HUES48 (cell line): ENCODE measurements around the gene FBXW12.

ENCODE experiments used
- H3K27ac ChIP-seq: one replicate; pipeline ENCODE4 v1.7.0; 2013; ENCODE audit warnings: low read depth, low read length, inconsistent platforms
- H3K27me3 ChIP-seq: 2 replicates; pipeline ENCODE4 v1.6.1; 2013; ENCODE audit warnings: mild to moderate bottlenecking, low read length; ENCODE audit not compliant: control insufficient read depth, insufficient read depth
- H3K36me3 ChIP-seq: 2 replicates; pipeline ENCODE4 v1.6.1; 2013; ENCODE audit warnings: low read length; ENCODE audit not compliant: control insufficient read depth, insufficient read depth
- H3K4me1 ChIP-seq: 2 replicates; pipeline ENCODE4 v1.6.1; 2013; ENCODE audit warnings: mild to moderate bottlenecking, low read length; ENCODE audit not compliant: control insufficient read depth, insufficient read depth
- H3K4me3 ChIP-seq: 2 replicates; pipeline ENCODE4 v1.5.1; 2013; ENCODE audit warnings: mild to moderate bottlenecking, low read depth, low read length
- H3K9ac ChIP-seq: 2 replicates; pipeline ENCODE4 v1.6.1; 2013; ENCODE audit warnings: mild to moderate bottlenecking, low read depth, low read length, moderate library complexity
- H3K9me3 ChIP-seq: 2 replicates; pipeline ENCODE4 v1.6.1; 2013; ENCODE audit warnings: low read length; ENCODE audit not compliant: control insufficient read depth, insufficient read depth

Gene FBXW12

GRCh38 chr3:48402907-48403306 is 30.9 kb downstream of the FBXW12 start:
- no peak overlapping the region for H3K9ac ChIP-seq
- H3K36me3 ChIP-seq = peaks cover 64% of the 10 kb centered on the region
- no peak overlapping the region for H3K27ac ChIP-seq

GRCh38 chr3:48403533-48404439 is 31.8 kb downstream of the FBXW12 start:
- Histone ChIP-seq H3K36me3 (peaks cover 72% of the 10 kb centered on the region), H3K27ac (no peak overlapping the region), H3K9ac (no peak overlapping the region)

More at GRCh38 chr3:48402907-48403306, 30.9 kb downstream of the FBXW12 start:
- Histone ChIP-seq H3K9me3 (no peaks in the 10 kb centered on the region), H3K4me3 (no peak overlapping the region), H3K27me3 (no peaks in the 10 kb centered on the region), H3K4me1 (no peaks in the 10 kb centered on the region)

GRCh38 chr3:48404440-48405342 is 32.7 kb downstream of the FBXW12 start:
- H3K36me3 ChIP-seq = peaks cover 81% of the 10 kb centered on the region

More at GRCh38 chr3:48403533-48404439, 31.8 kb downstream of the FBXW12 start:
- Histone ChIP-seq H3K4me3 (no peak overlapping the region), H3K9me3 (no peaks in the 10 kb centered on the region), H3K4me1 (no peaks in the 10 kb centered on the region), H3K27me3 (no peaks in the 10 kb centered on the region)

GRCh38 chr3:48405343-48405881 is 33.4 kb downstream of the FBXW12 start:
- no peaks in the 10 kb centered on the region for H3K4me1 ChIP-seq
- H3K9me3 ChIP-seq = no peaks in the 10 kb centered on the region
- no peak overlapping the region for H3K9ac ChIP-seq
- H3K27me3 ChIP-seq = no peaks in the 10 kb centered on the region
- no peak overlapping the region for H3K4me3 ChIP-seq
- H3K36me3 ChIP-seq = peaks cover 88% of the 10 kb centered on the region
- H3K27ac ChIP-seq = no peak overlapping the region

More at GRCh38 chr3:48404440-48405342, 32.7 kb downstream of the FBXW12 start:
- H3K9ac ChIP-seq = no peak overlapping the region
- no peaks in the 10 kb centered on the region for H3K27me3 ChIP-seq
- H3K4me1 ChIP-seq = no peaks in the 10 kb centered on the region
- no peak overlapping the region for H3K4me3 ChIP-seq
- no peak overlapping the region for H3K27ac ChIP-seq
- H3K9me3 ChIP-seq = no peaks in the 10 kb centered on the region

GRCh38 chr3:48405971-48406370 is 34.0 kb downstream of the FBXW12 start:
- Histone ChIP-seq H3K27ac (no peak overlapping the region), H3K36me3 (peaks cover 93% of the 10 kb centered on the region), H3K9me3 (no peaks in the 10 kb centered on the region), H3K27me3 (no peaks in the 10 kb centered on the region), H3K4me3 (no peak overlapping the region), H3K4me1 (no peaks in the 10 kb centered on the region), H3K9ac (no peak overlapping the region)

GRCh38 chr3:48406443-48407431 is 34.7 kb downstream of the FBXW12 start:
- Histone ChIP-seq H3K4me1 (no peaks in the 10 kb centered on the region), H3K9ac (no peak overlapping the region), H3K27me3 (no peaks in the 10 kb centered on the region), H3K27ac (no peak overlapping the region), H3K4me3 (no peak overlapping the region), H3K9me3 (no peaks in the 10 kb centered on the region), H3K36me3 (peaks cover 98% of the 10 kb centered on the region)

GRCh38 chr3:48407542-48408099 is 35.6 kb downstream of the FBXW12 start:
- Histone ChIP-seq H3K9me3 (no peaks in the 10 kb centered on the region), H3K4me1 (no peaks in the 10 kb centered on the region), H3K4me3 (no peak overlapping the region), H3K27me3 (no peaks in the 10 kb centered on the region), H3K9ac (no peak overlapping the region), H3K27ac (no peak overlapping the region), H3K36me3 (peaks cover 98% of the 10 kb centered on the region)

- Histone ChIP-seq H3K9ac (no peak overlapping the region), H3K4me1 (no peaks in the 10 kb centered on the region), H3K4me3 (no peak overlapping the region), H3K9me3 (no peaks in the 10 kb centered on the region), H3K36me3 (peaks cover 98% of the 10 kb centered on the region), H3K27ac (no peak overlapping the region), H3K27me3 (no peaks in the 10 kb centered on the region)
Measured at GRCh38 chr3:48408823-48409281, 36.8 kb downstream of the FBXW12 start.

- Histone ChIP-seq H3K9ac (no peak overlapping the region), H3K4me1 (no peaks in the 10 kb centered on the region), H3K36me3 (peaks cover 98% of the 10 kb centered on the region), H3K4me3 (no peak overlapping the region), H3K27ac (no peak overlapping the region), H3K27me3 (no peaks in the 10 kb centered on the region), H3K9me3 (no peaks in the 10 kb centered on the region)
Measured at GRCh38 chr3:48409291-48410201, 37.5 kb downstream of the FBXW12 start.
